ENCODE data around the gene LYSMD2. TPM values are rescaled to one million over a fixed set of nuclear protein-coding genes. Genes with fewer than 3 reads are reported as not detected.

The LYSMD2 gene
- total and polyA plus RNA-seq, 2 donors from 2014 or later, result 11.7 to 21.5 TPM

GRCh38 chr15:51752888-51753287 lies 15.4 kb upstream of the LYSMD2 start:
- H3K9ac ChIP-seq (ENCODE audit: low read length in 3 of 3), result no peak overlapping the region
- no peaks in the 10 kb centered on the region for H3K9me3 ChIP-seq (ENCODE audit: control insufficient read depth in 2 of 3, insufficient read depth in 1 of 3, low read length in 3 of 3)
- intact Hi-C loops (cut with DNase I), result no loop called here
- H3K4me3 ChIP-seq (ENCODE audit: low read length in 3 of 3), result no peak overlapping the region
- no peak for TF ChIP-seq CTCF (IDR thresholded peaks at IDR 0.05; ENCODE audit: borderline replicate concordance, extremely low read depth, insufficient read depth)
- peaks cover 22% of the 10 kb centered on the region for H3K27me3 ChIP-seq (ENCODE audit: control insufficient read depth, insufficient read depth, low read length)
- no peaks in the 10 kb centered on the region for H3K36me3 ChIP-seq (ENCODE audit: control insufficient read depth in 2 of 3, insufficient read depth in 3 of 3, low read length in 3 of 3)
- DNase-seq (no peak), FAIRE-seq (no peak)
- peaks cover 0 to 4% (median 0%) of the 10 kb centered on the region in 3 donors for H3K4me1 ChIP-seq (ENCODE audit: control insufficient read depth in 2 of 3, insufficient read depth in 2 of 3, low read depth in 1 of 3, low read length in 3 of 3)
- H3K27ac ChIP-seq (ENCODE audit: low read depth in 2 of 2, low read length in 2 of 2), result no peak overlapping the region

- no peak for TF ChIP-seq CTCF (IDR thresholded peaks at IDR 0.05; ENCODE audit: borderline replicate concordance, extremely low read depth, insufficient read depth)
- intact Hi-C loops (cut with DNase I), result no loop called here
- FAIRE-seq (no peak), DNase-seq (peak; percentile 38 to 75 (median 63))
- no peak overlapping the region for H3K27ac ChIP-seq (ENCODE audit: low read depth in 2 of 2, low read length in 2 of 2)
- peaks cover 22% of the 10 kb centered on the region for H3K27me3 ChIP-seq (ENCODE audit: control insufficient read depth, insufficient read depth, low read length)
- H3K9me3 ChIP-seq (ENCODE audit: control insufficient read depth in 2 of 3, insufficient read depth in 1 of 3, low read length in 3 of 3), result no peaks in the 10 kb centered on the region
- peak overlapping the region; percentile 40 to 71 (median 63) for H3K4me3 ChIP-seq (ENCODE audit: low read length in 3 of 3)
- peak overlapping the region in 1 of 3 donors; percentile 5 for H3K9ac ChIP-seq (ENCODE audit: low read length in 3 of 3)
- peaks cover 0 to 4% (median 0%) of the 10 kb centered on the region in 3 donors for H3K4me1 ChIP-seq (ENCODE audit: control insufficient read depth in 2 of 3, insufficient read depth in 2 of 3, low read depth in 1 of 3, low read length in 3 of 3)
- no peaks in the 10 kb centered on the region for H3K36me3 ChIP-seq (ENCODE audit: control insufficient read depth in 2 of 3, insufficient read depth in 3 of 3, low read length in 3 of 3)
These were observed 14.5 kb upstream of the LYSMD2 start for GRCh38 chr15:51751697-51752683.

GRCh38 chr15:51750792-51751696 lies 13.6 kb upstream of the LYSMD2 start, which contains the start of gene TMOD2:
Gene TMOD2 (plus strand): TSS chr15:51751597. CDS start chr15:51766442, 14,845 bp downstream.
- FAIRE-seq (no peak), DNase-seq (peak; percentile 45 to 83 (median 57))
- no peak within 1 kb of the TSS for H3K27ac ChIP-seq (ENCODE audit: low read depth in 2 of 2, low read length in 2 of 2)
- H3K9ac ChIP-seq (ENCODE audit: low read length in 3 of 3), result peak within 1 kb of the TSS in 2 of 3 donors; percentile 5
- H3K4me1 ChIP-seq (ENCODE audit: control insufficient read depth in 2 of 3, insufficient read depth in 2 of 3, low read depth in 1 of 3, low read length in 3 of 3), result peaks cover 0 to 4% (median 0%) of the 10 kb centered on the region in 3 donors
- intact Hi-C loops (cut with DNase I), result no loop called here
- H3K27me3 ChIP-seq (ENCODE audit: control insufficient read depth, insufficient read depth, low read length), result peaks cover 22% of the 10 kb centered on the region
- peak within 1 kb of the TSS; percentile 40 to 71 (median 63) for H3K4me3 ChIP-seq (ENCODE audit: low read length in 3 of 3)
- H3K36me3 ChIP-seq (ENCODE audit: control insufficient read depth in 2 of 3, insufficient read depth in 3 of 3, low read length in 3 of 3), result no peaks in the 10 kb centered on the region
- H3K9me3 ChIP-seq (ENCODE audit: control insufficient read depth in 2 of 3, insufficient read depth in 1 of 3, low read length in 3 of 3), result no peaks in the 10 kb centered on the region
- TF ChIP-seq CTCF (IDR thresholded peaks at IDR 0.05; ENCODE audit: borderline replicate concordance, extremely low read depth, insufficient read depth), result no peak
